ENCODE results near the gene PIGB.
A peak's percentile ranks its signal among the peaks of the same experiment; 100 is the strongest.
"Not testable (repeated sequence)": the region's sequence is repeated elsewhere in the genome, so short reads cannot be mapped to it uniquely, and the experiment has no call there.

PIGB gene

GRCh38 chr15:55297315-55297714 lies 21.7 kb upstream of the PIGB start:
- DNase-seq (ENCODE audit: low spot score): no peak

GRCh38 chr15:55302801-55303200 lies 16.2 kb upstream of the PIGB start:
- not testable (repeated sequence) for DNase-seq (ENCODE audit: low spot score)

- DNase-seq (ENCODE audit: low spot score): peak; percentile 48
Observed at GRCh38 chr15:55319537-55320237, 665 bp downstream of the PIGB start.

- peak; percentile 28 for DNase-seq (ENCODE audit: low spot score)
Observed at GRCh38 chr15:55320238-55320550, 1.2 kb downstream of the PIGB start.

- no peak for DNase-seq (ENCODE audit: low spot score)
Observed at GRCh38 chr15:55320963-55321362, 1.9 kb downstream of the PIGB start.

- DNase-seq (ENCODE audit: low spot score): no peak
Observed at GRCh38 chr15:55322467-55322866, 3.4 kb downstream of the PIGB start.

GRCh38 chr15:55327387-55327786 lies 8.4 kb downstream of the PIGB start:
- DNase-seq (ENCODE audit: low spot score): no peak

GRCh38 chr15:55334371-55334770 lies 15.3 kb downstream of the PIGB start:
- no peak for DNase-seq (ENCODE audit: low spot score)

- DNase-seq (ENCODE audit: low spot score): no peak
Observed at GRCh38 chr15:55334997-55335396, 16.0 kb downstream of the PIGB start.

- DNase-seq (ENCODE audit: low spot score): no peak
Observed at GRCh38 chr15:55337160-55337559, 18.1 kb downstream of the PIGB start.

- DNase-seq (ENCODE audit: low spot score): peak; percentile 15
Observed at GRCh38 chr15:55343168-55343567, 24.1 kb downstream of the PIGB start.

GRCh38 chr15:55344206-55344605 lies 25.2 kb downstream of the PIGB start:
- peak; percentile 27 for DNase-seq (ENCODE audit: low spot score)

- DNase-seq (ENCODE audit: low spot score): no peak
Observed at GRCh38 chr15:55348281-55348778, 29.3 kb downstream of the PIGB start.

GRCh38 chr15:55349282-55349681 lies 30.3 kb downstream of the PIGB start:
- DNase-seq (ENCODE audit: low spot score): no peak

GRCh38 chr15:55353025-55353424 lies 34.0 kb downstream of the PIGB start:
- no peak for DNase-seq (ENCODE audit: low spot score)

- DNase-seq (ENCODE audit: low spot score): no peak
Observed at GRCh38 chr15:55356985-55357585, 38.1 kb downstream of the PIGB start.

GRCh38 chr15:55357774-55358173 lies 38.8 kb downstream of the PIGB start:
- peak; percentile 51 for DNase-seq (ENCODE audit: low spot score)

- no peak for DNase-seq (ENCODE audit: low spot score)
Observed at GRCh38 chr15:55358471-55358870, 39.4 kb downstream of the PIGB start.

- DNase-seq (ENCODE audit: low spot score): no peak
Observed at GRCh38 chr15:55360256-55360655, 41.2 kb downstream of the PIGB start.

GRCh38 chr15:55361048-55361447 lies 42.0 kb downstream of the PIGB start:
- DNase-seq (ENCODE audit: low spot score): no peak

GRCh38 chr15:55362641-55363040 lies 43.6 kb downstream of the PIGB start:
- DNase-seq (ENCODE audit: low spot score): no peak

- no peak for DNase-seq (ENCODE audit: low spot score)
Observed at GRCh38 chr15:55366981-55367380, 48.0 kb downstream of the PIGB start.

GRCh38 chr15:55372701-55373440 lies 53.8 kb downstream of the PIGB start:
- no peak for DNase-seq (ENCODE audit: low spot score)
